Measurements from ENCODE around the gene RPS6KB2. TPM values are rescaled to one million over a fixed set of nuclear protein-coding genes. Genes with fewer than 3 reads are reported as not detected.

Gene RPS6KB2
- total RNA-seq, 5 donors from 2014 or later (not counting 1 experiment from before 2014, with no cell fraction given): 60.3 to 88.0 (median 81.9) TPM

GRCh38 chr11:67449116-67449844 lies 21.0 kb downstream of the RPS6KB2 start:
- H3K27me3 Mint-ChIP-seq: no peaks in the 10 kb centered on the region
- peaks cover 59 to 62% (median 60%) of the 10 kb centered on the region in 3 donors for H3K4me1 Mint-ChIP-seq
- ChIA-PET CTCF (interaction anchor here in 1 of 2 donors (0.7 kb wide), 1 partner anchor 132 kb away, joined by 7 read pairs; no protein-coding TSS in a partner anchor), POLR2A (interaction anchor here in 1 of 2 donors (0.6 kb wide), 1 partner anchor 28 kb away, joined by 5 read pairs; no protein-coding TSS in a partner anchor)
- H3K27ac Mint-ChIP-seq: peak overlapping the region; percentile 37 to 68
- H3K9me3 Mint-ChIP-seq: no peaks in the 10 kb centered on the region
- no peaks in the 10 kb centered on the region for H3K36me3 ChIP-seq (ENCODE audit: control insufficient read depth in 2 of 2, extremely low read depth in 1 of 2, insufficient read depth in 1 of 2, low read length in 1 of 2)
- H3K4me3 Mint-ChIP-seq: peak overlapping the region in 1 of 3 donors; percentile 43
- no peak overlapping the region for H3K4me3 ChIP-seq (ENCODE audit: control insufficient read depth in 1 of 2, extremely low read depth in 1 of 2, low read length in 1 of 2)
- WGBS (ENCODE audit: insufficient coverage): 67% methylated on average over 9 of the region's 9 CpGs
- H3K27ac ChIP-seq (ENCODE audit: low read length): no peak overlapping the region
- H3K9me3 ChIP-seq: no peaks in the 10 kb centered on the region
- DNase-seq (no peak), ATAC-seq (replicated peaks in 1 of 4) (no peak)
- H3K4me1 ChIP-seq (ENCODE audit: control insufficient read depth in 1 of 2, extremely low read depth in 1 of 2, insufficient read depth in 2 of 2, low read length in 2 of 2): peaks cover 24 to 77% of the 10 kb centered on the region in 2 experiments
- H3K27me3 ChIP-seq (replicated peaks in 1 of 2; ENCODE audit: control insufficient read depth in 2 of 2, extremely low read depth in 1 of 2, insufficient read depth in 2 of 2, low read length in 1 of 2): peaks cover 0 to 11% of the 10 kb centered on the region in 2 experiments
- H3K36me3 Mint-ChIP-seq: no peaks in the 10 kb centered on the region

GRCh38 chr11:67450796-67451657 lies 22.7 kb downstream of the RPS6KB2 start:
- ChIA-PET POLR2A (interaction anchor here in 1 of 2 donors (0.5 kb wide), 1 partner anchor 138 kb away, joined by 4 read pairs; no protein-coding TSS in a partner anchor), CTCF (interaction anchor here in 1 of 2 donors (0.5 to 0.6 kb wide), 2 partner anchors 36 to 72 kb away, joined by 3 read pairs; no protein-coding TSS in a partner anchor)
- Mint-ChIP-seq H3K27me3 (no peaks in the 10 kb centered on the region), H3K36me3 (no peaks in the 10 kb centered on the region), H3K9me3 (no peaks in the 10 kb centered on the region), H3K4me3 (no peak overlapping the region), H3K27ac (peak overlapping the region in 1 of 2 donors; percentile 52), H3K4me1 (peaks cover 42 to 45% (median 43%) of the 10 kb centered on the region in 3 donors)
- Histone ChIP-seq H3K9me3 (no peaks in the 10 kb centered on the region), H3K4me3 (ENCODE audit: control insufficient read depth in 1 of 2, extremely low read depth in 1 of 2, low read length in 1 of 2) (no peak overlapping the region), H3K36me3 (ENCODE audit: control insufficient read depth in 2 of 2, extremely low read depth in 1 of 2, insufficient read depth in 1 of 2, low read length in 1 of 2) (no peaks in the 10 kb centered on the region), H3K27me3 (replicated peaks in 1 of 2; ENCODE audit: control insufficient read depth in 2 of 2, extremely low read depth in 1 of 2, insufficient read depth in 2 of 2, low read length in 1 of 2) (peaks cover 0 to 23% of the 10 kb centered on the region in 2 experiments), H3K27ac (ENCODE audit: low read length) (no peak overlapping the region), H3K4me1 (ENCODE audit: control insufficient read depth in 1 of 2, extremely low read depth in 1 of 2, insufficient read depth in 2 of 2, low read length in 2 of 2) (peaks cover 14 to 62% of the 10 kb centered on the region in 2 experiments)
- ATAC-seq (replicated peaks in 1 of 4) (no peak), DNase-seq (no peak)
- 82% methylated on average over 21 of the region's 25 CpGs for WGBS (ENCODE audit: insufficient coverage)

- 93% methylated on average over 14 of the region's 14 CpGs for WGBS (ENCODE audit: insufficient coverage)
- no peak overlapping the region for H3K4me3 ChIP-seq (ENCODE audit: control insufficient read depth in 1 of 2, extremely low read depth in 1 of 2, low read length in 1 of 2)
- no peaks in the 10 kb centered on the region for H3K36me3 ChIP-seq (ENCODE audit: control insufficient read depth in 2 of 2, extremely low read depth in 1 of 2, insufficient read depth in 1 of 2, low read length in 1 of 2)
- no peak overlapping the region for H3K27ac ChIP-seq (ENCODE audit: low read length)
- H3K9me3 ChIP-seq: no peaks in the 10 kb centered on the region
- peaks cover 0 to 24% of the 10 kb centered on the region in 2 experiments for H3K27me3 ChIP-seq (replicated peaks in 1 of 2; ENCODE audit: control insufficient read depth in 2 of 2, extremely low read depth in 1 of 2, insufficient read depth in 2 of 2, low read length in 1 of 2)
- H3K27ac Mint-ChIP-seq: peak overlapping the region in 1 of 2 donors; percentile 52
- H3K4me3 Mint-ChIP-seq: no peak overlapping the region
- DNase-seq: no peak
- no peaks in the 10 kb centered on the region for H3K9me3 Mint-ChIP-seq
- peaks cover 12 to 57% of the 10 kb centered on the region in 2 experiments for H3K4me1 ChIP-seq (ENCODE audit: control insufficient read depth in 1 of 2, extremely low read depth in 1 of 2, insufficient read depth in 2 of 2, low read length in 2 of 2)
- POLR2A ChIA-PET: interaction anchor here in 1 of 2 donors (0.5 kb wide), 1 partner anchor 138 kb away, joined by 4 read pairs; no protein-coding TSS in a partner anchor
- H3K36me3 Mint-ChIP-seq: no peaks in the 10 kb centered on the region
- H3K27me3 Mint-ChIP-seq: no peaks in the 10 kb centered on the region
- H3K4me1 Mint-ChIP-seq: peaks cover 36 to 39% (median 37%) of the 10 kb centered on the region in 3 donors
- CTCF ChIA-PET: interaction anchor here in 1 of 2 donors (0.5 to 0.6 kb wide), 2 partner anchors 35 to 72 kb away, joined by 3 read pairs; no protein-coding TSS in a partner anchor
- no peak for ATAC-seq (replicated peaks in 1 of 4)
Measured at GRCh38 chr11:67451658-67451976, 23.3 kb downstream of the RPS6KB2 start.

GRCh38 chr11:67452141-67452952 lies 24.1 kb downstream of the RPS6KB2 start, which contains the start of gene GPR152:
GPR152 (minus strand) TSS chr11:67452729; CDS start chr11:67452724, 5 bp downstream.
- Mint-ChIP-seq H3K4me3 (no peak within 1 kb of the TSS), H3K9me3 (no peaks in the 10 kb centered on the region), H3K4me1 (peaks cover 29 to 31% (median 29%) of the 10 kb centered on the region in 3 donors), H3K27ac (peak within 1 kb of the TSS in 1 of 2 donors; percentile 52), H3K36me3 (no peaks in the 10 kb centered on the region), H3K27me3 (no peaks in the 10 kb centered on the region)
- DNase-seq: no peak
- ChIA-PET POLR2A (interaction anchor here in 1 of 2 donors (0.5 kb wide), 1 partner anchor 239 kb away, joined by 3 read pairs; no protein-coding TSS in a partner anchor), CTCF (interaction anchor here in 1 of 2 donors (0.5 kb wide), 1 partner anchor 1152 kb away, joined by 3 read pairs; no protein-coding TSS in a partner anchor)
- WGBS (ENCODE audit: insufficient coverage): 88% methylated on average over 29 of the region's 33 CpGs
- Histone ChIP-seq H3K9me3 (no peaks in the 10 kb centered on the region), H3K36me3 (ENCODE audit: control insufficient read depth in 2 of 2, extremely low read depth in 1 of 2, insufficient read depth in 1 of 2, low read length in 1 of 2) (no peaks in the 10 kb centered on the region), H3K27me3 (replicated peaks in 1 of 2; ENCODE audit: control insufficient read depth in 2 of 2, extremely low read depth in 1 of 2, insufficient read depth in 2 of 2, low read length in 1 of 2) (peaks cover 0 to 24% of the 10 kb centered on the region in 2 experiments), H3K4me3 (ENCODE audit: control insufficient read depth in 1 of 2, extremely low read depth in 1 of 2, low read length in 1 of 2) (no peak within 1 kb of the TSS), H3K4me1 (ENCODE audit: control insufficient read depth in 1 of 2, extremely low read depth in 1 of 2, insufficient read depth in 2 of 2, low read length in 2 of 2) (peaks cover 11 to 50% of the 10 kb centered on the region in 2 experiments), H3K27ac (ENCODE audit: low read length) (no peak within 1 kb of the TSS)
- ATAC-seq (replicated peaks in 1 of 4): no peak

GRCh38 chr11:67453816-67454732 lies 25.8 kb downstream of the RPS6KB2 start:
- Histone ChIP-seq H3K27me3 (replicated peaks in 1 of 2; ENCODE audit: control insufficient read depth in 2 of 2, extremely low read depth in 1 of 2, insufficient read depth in 2 of 2, low read length in 1 of 2) (peaks cover 0 to 24% of the 10 kb centered on the region in 2 experiments), H3K9me3 (no peaks in the 10 kb centered on the region), H3K4me3 (ENCODE audit: control insufficient read depth in 1 of 2, extremely low read depth in 1 of 2, low read length in 1 of 2) (no peak overlapping the region), H3K4me1 (ENCODE audit: control insufficient read depth in 1 of 2, extremely low read depth in 1 of 2, insufficient read depth in 2 of 2, low read length in 2 of 2) (peaks cover 2 to 35% of the 10 kb centered on the region in 2 experiments), H3K36me3 (ENCODE audit: control insufficient read depth in 2 of 2, extremely low read depth in 1 of 2, insufficient read depth in 1 of 2, low read length in 1 of 2) (no peaks in the 10 kb centered on the region), H3K27ac (ENCODE audit: low read length) (no peak overlapping the region)
- 92% methylated on average over 14 of the region's 21 CpGs for WGBS (ENCODE audit: insufficient coverage)
- CTCF ChIA-PET: no interaction called here
- Mint-ChIP-seq H3K27me3 (no peaks in the 10 kb centered on the region), H3K9me3 (no peaks in the 10 kb centered on the region), H3K36me3 (no peaks in the 10 kb centered on the region), H3K4me3 (no peak overlapping the region), H3K4me1 (peaks cover 15 to 20% (median 16%) of the 10 kb centered on the region in 3 donors), H3K27ac (no peak overlapping the region)
- no peak for ATAC-seq (replicated peaks in 1 of 4)
- POLR2A ChIA-PET: no interaction called here
- DNase-seq: no peak
